PC-3 (cell line): ENCODE measurements around the gene NFAT5. TPM values are rescaled to one million over a fixed set of nuclear protein-coding genes. Genes with fewer than 3 reads are reported as not detected.
"Not testable (repeated sequence)": the region's sequence is repeated elsewhere in the genome, so short reads cannot be mapped to it uniquely, and the experiment has no call there.

Source experiments
- ATAC-seq: fragments of 200-7000 bp; cut with Tn5 transposase; 2 replicates; pipeline ENCODE4 v1.9.1; 2020; ENCODE audit warnings: mild to moderate bottlenecking, moderate library complexity
- BruUV-seq: library from RNA; stranded (reverse); fragments of 400-500 nt; replicated peaks from 2 replicates; lab custom pipeline; 2021; lab: Mats Ljungman, UMichigan
- CTCF ChIA-PET: fragments of 300-600 bp; sonication (Branson Sonifier 250); formaldehyde crosslinking; loops from one replicate; lab custom pipeline; 2022; ENCODE audit warnings: antibody characterized with exemption; lab: Charles Lee
- POLR2A ChIA-PET: fragments of 300-600 bp; sonication (Branson Sonifier 250); formaldehyde crosslinking; loops from one replicate; lab custom pipeline; 2022; ENCODE audit warnings: antibody characterized with exemption; ENCODE audit not compliant: unreplicated experiment; lab: Charles Lee
- DNase-seq: peaks from one replicate; pipeline ENCODE4 v3.0.0-alpha.2; 2015
- H2AFZ ChIP-seq: fragments of 300-600 bp; sonication (generic); 2 replicates; pipeline ENCODE4 v1.6.0; 2016; ENCODE audit warnings: antibody characterized with exemption, low read length
- H3F3A ChIP-seq: fragments of 300-600 bp; sonication (generic); one replicate; pipeline ENCODE4 v1.6.0; 2017; ENCODE audit warnings: antibody characterized with exemption, low read length, control low read depth, mild to moderate bottlenecking; ENCODE audit not compliant: unreplicated experiment
- H3K27ac ChIP-seq: fragments of 300-600 bp; sonication (generic); 2 replicates; pipeline ENCODE4 v1.5.1; 2016; ENCODE audit warnings: mild to moderate bottlenecking, low read length
- H3K27me3 ChIP-seq: fragments of 300-600 bp; sonication (generic); 2 replicates; pipeline ENCODE4 v1.6.1; 2016; ENCODE audit warnings: low read length, mixed read lengths
- H3K36me3 ChIP-seq: fragments of 300-600 bp; sonication (generic); 2 replicates; pipeline ENCODE4 v1.6.1; 2016; ENCODE audit warnings: low read depth, mixed run types, low read length, mixed read lengths
- H3K4me1 ChIP-seq: fragments of 300-600 bp; sonication (generic); 2 replicates; pipeline ENCODE4 v1.5.1; 2016; ENCODE audit warnings: low read length; ENCODE audit not compliant: insufficient read depth
- H3K4me2 ChIP-seq: fragments of 300-600 bp; sonication (generic); 2 replicates; pipeline ENCODE4 v1.6.0; 2016; ENCODE audit warnings: low read length
- H3K4me3 ChIP-seq: fragments of 300-600 bp; sonication (generic); 2 replicates; pipeline ENCODE4 v1.5.1; 2016; ENCODE audit warnings: mild to moderate bottlenecking, low read length, mixed read lengths
- H3K79me2 ChIP-seq: fragments of 300-600 bp; sonication (generic); 2 replicates; pipeline ENCODE4 v1.6.1; 2017; ENCODE audit warnings: low read length, mixed read lengths
- H3K9ac ChIP-seq: fragments of 300-600 bp; sonication (generic); 2 replicates; pipeline ENCODE4 v1.6.0; 2016; ENCODE audit warnings: mild to moderate bottlenecking, low read length
- H3K9me2 ChIP-seq: fragments of 300-600 bp; sonication (generic); replicated peaks from 2 replicates; pipeline ENCODE4 v1.6.1; 2016; ENCODE audit warnings: mixed run types, low read length, mixed read lengths
- H3K9me3 ChIP-seq: fragments of 300-600 bp; sonication (generic); 2 replicates; pipeline ENCODE4 v1.6.1; 2016; ENCODE audit warnings: low read length, mixed read lengths
- H4K20me1 ChIP-seq: fragments of 300-600 bp; sonication (generic); 2 replicates; pipeline ENCODE4 v1.6.1; 2016; ENCODE audit warnings: low read length, mixed read lengths
- EZH2 ChIP-seq: fragments of 300-600 bp; sonication (generic); IDR thresholded peaks from one replicate; pipeline ENCODE4 v1.6.1; 2017; ENCODE audit warnings: antibody characterized with exemption, mild to moderate bottlenecking, low read length; ENCODE audit not compliant: unreplicated experiment
- EZH2phosphoT487 ChIP-seq: fragments of 300-600 bp; sonication (generic); IDR thresholded peaks from 2 replicates; pipeline ENCODE4 v1.6.1; 2018; ENCODE audit warnings: mild to moderate bottlenecking, antibody characterized with exemption, low read length, borderline replicate concordance
- intact Hi-C: fragments of 100-400 bp; cut with micrococcal nuclease; formaldehyde crosslinking; loops from 2 replicates; pipeline ENCODE4 v1.9.0; 2023
- total RNA-seq: library from RNA; depleted of rRNA; stranded (reverse); fragments of >200 nt; gene quantifications from 2 replicates; pipeline ENCODE4 v1.2.3, GENCODE V29; 2014
- TF ChIP-seq, protein P1 (sequence below): fragments of 300-600 bp; sonication (generic); conservative IDR thresholded peaks from 2 replicates; pipeline ENCODE4 v1.5.1; 2017; ENCODE audit warnings: antibody characterized with exemption, low read depth, mild to moderate bottlenecking, low read length

The NFAT5 gene
- total RNA-seq, 1 experiment from 2014 or later = 11.4 TPM

DNA sequence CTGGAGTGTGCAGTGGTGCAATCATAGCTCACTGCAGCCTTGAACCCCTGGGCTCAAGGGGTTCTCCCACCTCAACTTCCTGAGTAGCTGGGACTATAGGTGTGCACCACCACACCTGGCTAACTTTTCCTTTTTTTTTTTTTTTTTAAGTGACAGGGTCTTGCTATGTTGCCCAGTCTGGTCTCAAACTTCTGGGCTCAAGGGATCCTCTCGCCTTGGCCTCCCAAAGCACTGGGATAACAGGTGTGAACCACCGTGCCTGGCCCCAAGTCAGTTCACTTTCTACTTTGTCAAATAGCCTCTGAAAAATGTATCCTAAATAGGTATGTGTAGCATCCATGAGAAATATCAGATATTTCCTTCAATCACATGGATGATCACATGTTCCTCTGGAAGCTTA, 9.9 kb upstream of the NFAT5 start:
- Histone ChIP-seq H3F3A (no peaks in the 10 kb centered on the region), H3K27ac (no peak overlapping the region), H3K9me3 (no peaks in the 10 kb centered on the region), H2AFZ (no peak overlapping the region), H3K4me3 (no peak overlapping the region), H3K4me2 (no peak overlapping the region), H3K9me2 (no peaks in the 10 kb centered on the region), H4K20me1 (no peaks in the 10 kb centered on the region), H3K27me3 (no peaks in the 10 kb centered on the region), H3K4me1 (no peaks in the 10 kb centered on the region), H3K9ac (no peak overlapping the region), H3K36me3 (no peaks in the 10 kb centered on the region), H3K79me2 (no peaks in the 10 kb centered on the region)
- POLR2A ChIA-PET = no interaction called here
- CTCF ChIA-PET = no interaction called here
- no peak for DNase-seq
- TF ChIP-seq EZH2phosphoT487 = no peak
- no peak for TF ChIP-seq EZH2
- TF ChIP-seq, protein P1, sequence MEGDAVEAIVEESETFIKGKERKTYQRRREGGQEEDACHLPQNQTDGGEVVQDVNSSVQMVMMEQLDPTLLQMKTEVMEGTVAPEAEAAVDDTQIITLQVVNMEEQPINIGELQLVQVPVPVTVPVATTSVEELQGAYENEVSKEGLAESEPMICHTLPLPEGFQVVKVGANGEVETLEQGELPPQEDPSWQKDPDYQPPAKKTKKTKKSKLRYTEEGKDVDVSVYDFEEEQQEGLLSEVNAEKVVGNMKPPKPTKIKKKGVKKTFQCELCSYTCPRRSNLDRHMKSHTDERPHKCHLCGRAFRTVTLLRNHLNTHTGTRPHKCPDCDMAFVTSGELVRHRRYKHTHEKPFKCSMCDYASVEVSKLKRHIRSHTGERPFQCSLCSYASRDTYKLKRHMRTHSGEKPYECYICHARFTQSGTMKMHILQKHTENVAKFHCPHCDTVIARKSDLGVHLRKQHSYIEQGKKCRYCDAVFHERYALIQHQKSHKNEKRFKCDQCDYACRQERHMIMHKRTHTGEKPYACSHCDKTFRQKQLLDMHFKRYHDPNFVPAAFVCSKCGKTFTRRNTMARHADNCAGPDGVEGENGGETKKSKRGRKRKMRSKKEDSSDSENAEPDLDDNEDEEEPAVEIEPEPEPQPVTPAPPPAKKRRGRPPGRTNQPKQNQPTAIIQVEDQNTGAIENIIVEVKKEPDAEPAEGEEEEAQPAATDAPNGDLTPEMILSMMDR = no peak
- no TSS peak for BruUV-seq
- intact Hi-C loops = no loop called here
- ATAC-seq = no peak

GRCh38 chr16:69559164-69559563, 6.6 kb upstream of the NFAT5 start:
- Histone ChIP-seq H2AFZ (no peak overlapping the region), H3F3A (no peaks in the 10 kb centered on the region), H3K9me3 (no peaks in the 10 kb centered on the region), H3K9ac (no peak overlapping the region), H3K4me1 (peaks cover 6% of the 10 kb centered on the region), H3K27me3 (no peaks in the 10 kb centered on the region), H3K9me2 (no peaks in the 10 kb centered on the region), H3K79me2 (no peaks in the 10 kb centered on the region), H3K27ac (no peak overlapping the region), H3K36me3 (no peaks in the 10 kb centered on the region), H4K20me1 (no peaks in the 10 kb centered on the region), H3K4me2 (no peak overlapping the region), H3K4me3 (no peak overlapping the region)
- TF ChIP-seq EZH2phosphoT487 (no peak), EZH2 (no peak)
- TF ChIP-seq, protein P1 = no peak
- no peak for ATAC-seq
- intact Hi-C loops = no loop called here
- DNase-seq = no peak
- POLR2A ChIA-PET = no interaction called here
- CTCF ChIA-PET = no interaction called here
- no TSS peak for BruUV-seq

DNA sequence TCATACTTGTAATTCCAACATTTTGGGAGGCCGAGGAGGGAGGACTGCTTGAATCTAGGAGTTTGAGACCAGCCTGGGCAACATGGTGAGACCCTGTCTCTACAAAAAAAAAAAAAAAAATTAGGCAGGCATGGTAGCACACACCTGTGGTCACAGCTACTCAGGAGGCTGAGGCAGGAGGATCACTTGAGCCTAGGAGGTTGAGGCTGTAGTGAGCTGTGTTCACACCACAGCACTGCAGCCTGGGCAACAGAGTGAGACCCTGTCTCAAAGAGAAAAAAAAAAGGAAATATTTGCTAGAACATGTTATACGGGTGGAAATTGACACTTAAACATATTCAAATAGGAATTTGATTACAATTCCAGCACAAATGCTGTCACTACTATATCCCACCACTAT, 4.4 kb upstream of the NFAT5 start:
- BruUV-seq, ATAC-seq, POLR2A ChIA-PET, H3K9me2 ChIP-seq, H2AFZ ChIP-seq, H3K27me3 ChIP-seq, H3K9ac ChIP-seq, H3K9me3 ChIP-seq, intact Hi-C loops, H3K36me3 ChIP-seq, H3K4me3 ChIP-seq, H4K20me1 ChIP-seq, H3F3A ChIP-seq, H3K27ac ChIP-seq, H3K4me2 ChIP-seq, DNase-seq, CTCF ChIA-PET: not testable (repeated sequence)
- peaks cover 13% of the 10 kb centered on the region for H3K79me2 ChIP-seq
- H3K4me1 ChIP-seq = peaks cover 10% of the 10 kb centered on the region
